Ramos (cell line): Measurements from ENCODE around the gene ERICH3.

Source experiments
- in situ Hi-C: fragments of 300-500 bp; cut with MboI; formaldehyde crosslinking; loops from one replicate; pipeline ENCODE4 v1.14.3; 2022; ENCODE audit warnings: low sequenced_read_pairs; ENCODE audit not compliant: unreplicated experiment

Gene ERICH3

GRCh38 chr1:74673351-74674111 is at the start of gene ERICH3:
Gene ERICH3 (minus strand): TSS chr1:74673792. CDS start chr1:74673519, 273 bp downstream.
- in situ Hi-C loops = no loop called here

GRCh38 chr1:74717626-74718025 is 44.0 kb upstream of the ERICH3 start:
- in situ Hi-C loops = no loop called here

- in situ Hi-C loops = no loop called here
These were observed 43.2 kb upstream of the ERICH3 start for GRCh38 chr1:74716822-74717221.

GRCh38 chr1:74715806-74716205 is 42.2 kb upstream of the ERICH3 start:
- in situ Hi-C loops = no loop called here

- in situ Hi-C loops = no loop called here
These were observed 41.6 kb upstream of the ERICH3 start for GRCh38 chr1:74715236-74715502.

GRCh38 chr1:74714429-74715235 is 41.0 kb upstream of the ERICH3 start:
- in situ Hi-C loops = no loop called here

- in situ Hi-C loops = no loop called here
These were observed 40.3 kb upstream of the ERICH3 start for GRCh38 chr1:74713849-74714248.

GRCh38 chr1:74712881-74713280 is 39.3 kb upstream of the ERICH3 start:
- in situ Hi-C loops = no loop called here

GRCh38 chr1:74703386-74704182 is 30.0 kb upstream of the ERICH3 start:
- in situ Hi-C loops = no loop called here

- in situ Hi-C loops = no loop called here
These were observed 25.7 kb upstream of the ERICH3 start for GRCh38 chr1:74699331-74699730.

GRCh38 chr1:74697832-74698231 is 24.2 kb upstream of the ERICH3 start:
- in situ Hi-C loops = no loop called here

GRCh38 chr1:74693473-74693872 is 19.9 kb upstream of the ERICH3 start:
- in situ Hi-C loops = no loop called here

- in situ Hi-C loops = no loop called here
These were observed 17.3 kb upstream of the ERICH3 start for GRCh38 chr1:74690909-74691308.

- in situ Hi-C loops = no loop called here
These were observed 16.7 kb upstream of the ERICH3 start for GRCh38 chr1:74690364-74690696.

- in situ Hi-C loops = no loop called here
These were observed 16.2 kb upstream of the ERICH3 start for GRCh38 chr1:74689621-74690363.

- in situ Hi-C loops = no loop called here
These were observed 13.3 kb upstream of the ERICH3 start for GRCh38 chr1:74686928-74687327.

GRCh38 chr1:74684301-74684700 is 10.7 kb upstream of the ERICH3 start:
- in situ Hi-C loops = no loop called here

GRCh38 chr1:74683656-74684055 is 10.1 kb upstream of the ERICH3 start:
- in situ Hi-C loops = no loop called here

GRCh38 chr1:74681851-74682250 is 8.3 kb upstream of the ERICH3 start:
- in situ Hi-C loops = no loop called here

- in situ Hi-C loops = no loop called here
These were observed 7.9 kb upstream of the ERICH3 start for GRCh38 chr1:74681449-74681848.
